ENCODE measurements around the gene UPK2.
A peak's percentile ranks its signal among the peaks of the same experiment; 100 is the strongest.

The UPK2 gene

DNA sequence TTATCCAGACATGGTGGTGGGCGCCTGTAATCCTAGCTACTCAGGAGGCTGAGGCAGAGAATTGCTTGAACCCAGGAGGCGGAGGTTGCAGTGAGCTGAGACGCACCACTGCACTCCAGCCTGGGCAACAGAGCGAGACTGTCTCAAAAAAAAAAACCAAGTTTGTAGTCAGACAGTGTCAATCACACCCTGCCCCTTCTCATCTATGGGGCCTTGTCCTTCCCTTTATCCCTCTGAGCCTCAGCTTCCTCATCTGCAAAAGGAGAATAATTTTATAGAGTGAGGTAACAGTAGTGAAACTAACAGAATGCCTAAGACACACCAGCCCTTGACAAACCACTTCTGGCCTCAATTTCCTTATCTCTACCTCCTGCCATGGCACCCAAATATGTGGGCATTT is 41.1 kb upstream of the UPK2 start:
- Mint-ChIP-seq H3K9me3 (no peaks in the 10 kb centered on the region), H3K27me3 (no peaks in the 10 kb centered on the region), H3K36me3 (ENCODE audit: low read depth) (no peaks in the 10 kb centered on the region), H3K4me1 (peaks cover 88% of the 10 kb centered on the region), H3K27ac (peak overlapping the region; percentile 97), H3K4me3 (peak overlapping the region; percentile 67)
- ATAC-seq (no peak), DNase-seq (no peak)

GRCh38 chr11:118915396-118915795 is 40.7 kb upstream of the UPK2 start:
- no peaks in the 10 kb centered on the region for H3K9me3 Mint-ChIP-seq
- H3K36me3 Mint-ChIP-seq (ENCODE audit: low read depth): no peaks in the 10 kb centered on the region
- H3K27me3 Mint-ChIP-seq: no peaks in the 10 kb centered on the region
- peaks cover 92% of the 10 kb centered on the region for H3K4me1 Mint-ChIP-seq
- DNase-seq: no peak
- peak overlapping the region; percentile 97 for H3K27ac Mint-ChIP-seq
- ATAC-seq: no peak
- H3K4me3 Mint-ChIP-seq: peak overlapping the region; percentile 67

GRCh38 chr11:118915941-118916841 is 39.9 kb upstream of the UPK2 start:
- no peak for ATAC-seq
- Mint-ChIP-seq H3K27me3 (no peaks in the 10 kb centered on the region), H3K9me3 (no peaks in the 10 kb centered on the region), H3K4me1 (peaks cover 95% of the 10 kb centered on the region), H3K27ac (peak overlapping the region; percentile 97), H3K36me3 (ENCODE audit: low read depth) (no peaks in the 10 kb centered on the region), H3K4me3 (no peak overlapping the region)
- DNase-seq: no peak

DNA sequence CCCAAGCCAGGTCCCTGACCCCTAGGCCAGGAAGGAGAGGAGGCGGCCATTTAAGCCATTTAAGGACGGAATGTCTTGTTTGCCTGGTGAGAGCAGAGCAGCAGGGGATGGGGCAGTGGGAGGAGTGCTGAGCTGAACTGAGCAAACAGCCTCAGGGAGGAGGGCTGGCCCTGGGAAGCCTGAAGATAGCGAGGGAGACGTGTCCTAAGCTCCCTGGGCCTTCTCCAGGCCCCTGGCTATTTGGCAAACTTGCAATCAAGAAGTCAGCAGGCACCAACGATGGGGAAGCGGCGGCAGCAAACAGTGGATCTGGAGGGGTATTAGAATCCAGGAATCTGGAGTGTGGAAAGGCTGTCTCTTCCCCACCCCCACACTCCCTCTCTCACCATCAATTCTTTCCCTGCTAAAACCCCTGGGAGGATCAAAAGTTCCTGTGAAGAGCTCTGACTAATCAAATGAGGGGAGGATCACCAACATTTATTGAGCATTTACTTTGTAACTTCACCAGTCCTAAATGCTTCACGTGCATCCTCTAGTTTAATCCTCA is 39.2 kb upstream of the UPK2 start:
- Mint-ChIP-seq H3K36me3 (ENCODE audit: low read depth) (no peaks in the 10 kb centered on the region), H3K4me1 (peaks cover 95% of the 10 kb centered on the region)

GRCh38 chr11:118917481-118918127 is 38.5 kb upstream of the UPK2 start:
- Mint-ChIP-seq H3K27me3 (no peaks in the 10 kb centered on the region), H3K36me3 (ENCODE audit: low read depth) (no peaks in the 10 kb centered on the region), H3K27ac (peak overlapping the region; percentile 97), H3K4me1 (peaks cover 88% of the 10 kb centered on the region), H3K4me3 (peak overlapping the region; percentile 88), H3K9me3 (no peaks in the 10 kb centered on the region)
- peak; percentile 61 for DNase-seq
- peak; percentile 45 for ATAC-seq

More for the DNA sequence above, 39.2 kb upstream of the UPK2 start:
- ATAC-seq: no peak
- Mint-ChIP-seq H3K27me3 (no peaks in the 10 kb centered on the region), H3K4me3 (peak overlapping the region; percentile 88), H3K27ac (peak overlapping the region; percentile 97), H3K9me3 (no peaks in the 10 kb centered on the region)
- DNase-seq: no peak

DNA sequence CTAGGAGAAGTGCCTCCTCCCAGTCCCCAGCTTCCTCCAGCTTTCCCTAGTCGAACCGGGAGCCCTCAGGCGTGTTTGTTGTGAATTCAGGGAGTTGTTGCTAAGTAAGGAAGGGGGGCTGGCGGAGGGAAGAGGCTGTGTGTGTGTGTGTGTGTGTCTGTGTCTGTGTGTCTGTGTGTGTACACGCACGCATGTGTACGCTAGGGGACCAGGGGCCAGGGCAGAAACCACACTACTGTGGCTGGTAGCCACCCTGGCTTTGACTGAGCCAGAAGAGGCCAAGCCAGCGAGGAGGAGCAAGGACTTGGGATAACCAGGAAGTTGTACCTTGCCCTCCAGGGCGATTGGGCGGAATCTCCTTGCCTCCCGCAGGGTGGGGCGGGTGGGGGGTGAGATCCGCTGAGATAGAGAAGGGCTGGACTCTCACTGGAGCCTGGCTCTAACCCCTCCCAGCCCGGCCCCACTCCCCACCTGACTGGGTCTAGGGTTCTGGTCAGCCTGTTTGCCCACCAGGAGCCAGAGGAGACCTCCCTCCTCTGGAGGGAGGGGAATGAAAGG is 37.9 kb upstream of the UPK2 start:
- Mint-ChIP-seq H3K9me3 (no peaks in the 10 kb centered on the region), H3K27ac (peak overlapping the region; percentile 97), H3K4me1 (peaks cover 85% of the 10 kb centered on the region), H3K36me3 (ENCODE audit: low read depth) (no peaks in the 10 kb centered on the region), H3K27me3 (no peaks in the 10 kb centered on the region), H3K4me3 (peak overlapping the region; percentile 88)
- ATAC-seq (no peak), DNase-seq (no peak)

- Mint-ChIP-seq H3K27me3 (no peaks in the 10 kb centered on the region), H3K9me3 (no peaks in the 10 kb centered on the region), H3K4me1 (peaks cover 85% of the 10 kb centered on the region), H3K36me3 (ENCODE audit: low read depth) (no peaks in the 10 kb centered on the region), H3K27ac (peak overlapping the region; percentile 97), H3K4me3 (peak overlapping the region; percentile 88)
- DNase-seq (no peak), ATAC-seq (no peak)
These were observed 37.3 kb upstream of the UPK2 start for GRCh38 chr11:118918686-118919280.

- peak overlapping the region; percentile 88 for H3K4me3 Mint-ChIP-seq
- no peaks in the 10 kb centered on the region for H3K9me3 Mint-ChIP-seq
- no peaks in the 10 kb centered on the region for H3K27me3 Mint-ChIP-seq
- DNase-seq (no peak), ATAC-seq (no peak)
- peak overlapping the region; percentile 97 for H3K27ac Mint-ChIP-seq
- no peaks in the 10 kb centered on the region for H3K36me3 Mint-ChIP-seq (ENCODE audit: low read depth)
- peaks cover 72% of the 10 kb centered on the region for H3K4me1 Mint-ChIP-seq
These were observed 34.8 kb upstream of the UPK2 start for GRCh38 chr11:118921121-118921928.

- ATAC-seq (no peak), DNase-seq (no peak)
- H3K27ac Mint-ChIP-seq: peak overlapping the region; percentile 97
- H3K27me3 Mint-ChIP-seq: no peaks in the 10 kb centered on the region
- no peaks in the 10 kb centered on the region for H3K36me3 Mint-ChIP-seq (ENCODE audit: low read depth)
- H3K4me3 Mint-ChIP-seq: peak overlapping the region; percentile 84
- H3K4me1 Mint-ChIP-seq: peaks cover 72% of the 10 kb centered on the region
- no peaks in the 10 kb centered on the region for H3K9me3 Mint-ChIP-seq
These were observed 34.0 kb upstream of the UPK2 start for GRCh38 chr11:118921929-118922744.

DNA sequence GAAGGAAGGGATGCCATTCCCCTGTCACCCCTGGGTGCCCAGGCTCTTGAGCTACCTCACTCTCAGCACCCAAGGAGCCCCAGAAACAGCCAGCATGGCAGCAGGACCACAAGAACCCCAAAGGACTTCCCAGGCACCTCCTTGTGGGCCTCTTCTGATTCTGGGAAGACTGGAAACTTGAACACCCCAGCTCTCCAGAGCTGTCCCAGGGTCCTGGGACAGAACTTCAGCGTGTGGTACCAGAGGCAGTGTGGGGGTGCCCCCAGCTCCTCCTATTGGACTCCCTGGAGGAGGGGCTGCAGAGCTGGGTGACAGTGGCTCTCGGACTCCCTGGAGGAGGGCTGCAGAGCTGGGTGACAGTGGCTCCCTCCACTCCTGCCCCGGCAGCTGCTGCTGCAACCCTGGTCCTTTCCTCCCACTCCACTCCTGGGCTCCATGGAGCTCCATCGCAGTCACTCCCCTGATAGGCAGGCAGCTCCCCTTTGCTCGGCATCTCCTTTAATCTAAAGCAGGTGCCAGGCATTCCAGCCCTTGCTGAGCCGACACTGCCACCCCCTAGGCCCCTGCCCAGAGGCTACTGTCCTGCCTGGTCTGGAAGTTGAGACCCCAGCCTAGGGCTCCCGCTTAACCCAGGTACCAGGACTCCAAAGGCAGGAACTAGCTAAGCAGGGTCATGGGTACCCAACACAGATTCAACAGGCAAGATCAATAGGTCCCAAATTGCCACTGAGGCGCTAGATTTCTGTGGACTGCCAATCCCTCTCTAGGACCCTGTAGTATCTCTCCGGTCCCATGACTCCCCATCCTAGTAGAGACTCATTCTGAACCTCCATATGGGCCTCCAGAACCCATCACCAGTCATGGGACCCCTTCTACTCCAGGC is 33.1 kb upstream of the UPK2 start:
- peaks cover 72% of the 10 kb centered on the region for H3K4me1 Mint-ChIP-seq
- peak overlapping the region; percentile 84 for H3K4me3 Mint-ChIP-seq
- no peaks in the 10 kb centered on the region for H3K36me3 Mint-ChIP-seq (ENCODE audit: low read depth)
- H3K27me3 Mint-ChIP-seq: no peaks in the 10 kb centered on the region
- ATAC-seq: no peak
- peak overlapping the region; percentile 84 for H3K27ac Mint-ChIP-seq
- no peak for DNase-seq
- H3K9me3 Mint-ChIP-seq: no peaks in the 10 kb centered on the region

GRCh38 chr11:118923721-118924587 is 32.1 kb upstream of the UPK2 start:
- ATAC-seq: no peak
- Mint-ChIP-seq H3K9me3 (no peaks in the 10 kb centered on the region), H3K4me3 (peak overlapping the region; percentile 84), H3K36me3 (ENCODE audit: low read depth) (no peaks in the 10 kb centered on the region), H3K4me1 (peaks cover 73% of the 10 kb centered on the region), H3K27me3 (no peaks in the 10 kb centered on the region), H3K27ac (peak overlapping the region; percentile 84)
- no peak for DNase-seq

All from activated naive CD8-positive, alpha-beta T cell treated with anti-CD3 and anti-CD28 coated beads, Interleukin-2, amount 50 U/mL, for 24 hours (primary cell).